Fibroblast of mammary gland (primary cell): ENCODE results near the gene RASGRP1.

Source experiments
- DNase-seq: peaks from one replicate; pipeline ENCODE4 v3.0.0-alpha.2; 2010; ENCODE audit warnings: low read depth
- H3K4me3 ChIP-seq: 2 replicates; pipeline ENCODE4 v1.5.1; 2011; ENCODE audit warnings: low read depth, mild to moderate bottlenecking, low read length, moderate library complexity; ENCODE audit not compliant: control insufficient read depth
- CTCF ChIP-seq: conservative IDR thresholded peaks from 2 replicates; pipeline ENCODE4 v1.5.1; 2011; ENCODE audit warnings: low read depth, low read length, inconsistent platforms; ENCODE audit not compliant: control insufficient read depth, insufficient read depth

The RASGRP1 gene

GRCh38 chr15:38453971-38454695, 110.5 kb downstream of the RASGRP1 start, which contains the start of gene FAM98B:
TSS of gene FAM98B (plus strand) at chr15:38454127. CDS start at chr15:38454162, 35 bp downstream.
- peak within 1 kb of the TSS; percentile 98 for H3K4me3 ChIP-seq
- peak; percentile 88 for DNase-seq
- no peak for TF ChIP-seq CTCF

- no peak for TF ChIP-seq CTCF
Measured at GRCh38 chr15:38441130-38441519, 123.5 kb downstream of the RASGRP1 start.

DNA sequence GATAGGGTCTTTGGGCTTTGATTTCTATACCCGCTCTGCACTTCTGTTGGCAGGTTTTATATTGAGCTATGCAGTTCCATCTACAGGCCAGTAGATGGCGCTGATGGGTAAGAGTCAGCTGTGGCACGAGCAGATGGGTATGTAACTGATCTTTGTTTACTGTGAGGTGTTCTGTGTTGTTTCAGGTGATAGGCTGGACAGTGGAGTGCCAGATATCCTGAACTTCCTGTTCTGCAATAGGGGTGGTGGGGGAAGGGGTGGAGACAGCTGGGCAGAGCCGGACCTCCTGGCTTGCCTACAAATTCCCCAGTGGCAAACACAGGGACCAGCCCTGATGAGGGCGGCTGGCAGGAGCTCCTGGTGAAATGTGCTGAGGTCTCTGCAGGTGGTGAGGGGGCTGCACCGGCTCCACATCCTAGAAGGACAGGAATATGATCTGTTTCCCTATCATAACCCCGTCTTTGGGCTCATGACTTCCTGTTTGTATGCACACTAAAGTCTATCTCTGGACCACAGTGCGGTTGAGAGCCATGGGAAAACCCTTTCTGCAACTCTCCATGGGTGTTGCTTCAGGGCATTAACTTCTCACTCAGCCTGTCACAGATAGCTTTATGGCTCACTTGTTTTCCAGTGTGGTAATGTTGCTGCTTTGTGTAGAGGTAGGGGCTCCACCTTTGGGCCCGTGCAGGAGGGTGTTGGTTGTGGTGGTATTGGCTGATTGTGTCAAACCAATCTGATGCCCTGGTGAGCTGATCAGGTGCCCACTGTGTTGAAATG, 124.1 kb downstream of the RASGRP1 start:
- no peak overlapping the region for H3K4me3 ChIP-seq
- TF ChIP-seq CTCF, result peak; percentile 98
- DNase-seq, result peak; percentile 61

More at GRCh38 chr15:38441130-38441519, 123.5 kb downstream of the RASGRP1 start:
- no peak overlapping the region for H3K4me3 ChIP-seq
- DNase-seq, result no peak
